LNCaP clone FGC (cell line): ENCODE data around the gene CDKAL1.

Experiments used
- DNase-seq: peaks from one replicate; pipeline ENCODE4 v3.0.0-alpha.2; 2011; ENCODE audit warnings: low read depth
- H3K4me3 ChIP-seq: 2 replicates; pipeline ENCODE4 v1.5.1; 2011; ENCODE audit warnings: mild to moderate bottlenecking, low read depth, low read length, control low read depth
- TF ChIP-seq, protein P1 (sequence below): IDR thresholded peaks from 2 replicates; pipeline ENCODE4 v1.5.1; 2012; ENCODE audit warnings: mild to moderate bottlenecking; ENCODE audit not compliant: control insufficient read depth, insufficient read depth; ENCODE audit errors: extremely low read depth

Gene CDKAL1

DNA sequence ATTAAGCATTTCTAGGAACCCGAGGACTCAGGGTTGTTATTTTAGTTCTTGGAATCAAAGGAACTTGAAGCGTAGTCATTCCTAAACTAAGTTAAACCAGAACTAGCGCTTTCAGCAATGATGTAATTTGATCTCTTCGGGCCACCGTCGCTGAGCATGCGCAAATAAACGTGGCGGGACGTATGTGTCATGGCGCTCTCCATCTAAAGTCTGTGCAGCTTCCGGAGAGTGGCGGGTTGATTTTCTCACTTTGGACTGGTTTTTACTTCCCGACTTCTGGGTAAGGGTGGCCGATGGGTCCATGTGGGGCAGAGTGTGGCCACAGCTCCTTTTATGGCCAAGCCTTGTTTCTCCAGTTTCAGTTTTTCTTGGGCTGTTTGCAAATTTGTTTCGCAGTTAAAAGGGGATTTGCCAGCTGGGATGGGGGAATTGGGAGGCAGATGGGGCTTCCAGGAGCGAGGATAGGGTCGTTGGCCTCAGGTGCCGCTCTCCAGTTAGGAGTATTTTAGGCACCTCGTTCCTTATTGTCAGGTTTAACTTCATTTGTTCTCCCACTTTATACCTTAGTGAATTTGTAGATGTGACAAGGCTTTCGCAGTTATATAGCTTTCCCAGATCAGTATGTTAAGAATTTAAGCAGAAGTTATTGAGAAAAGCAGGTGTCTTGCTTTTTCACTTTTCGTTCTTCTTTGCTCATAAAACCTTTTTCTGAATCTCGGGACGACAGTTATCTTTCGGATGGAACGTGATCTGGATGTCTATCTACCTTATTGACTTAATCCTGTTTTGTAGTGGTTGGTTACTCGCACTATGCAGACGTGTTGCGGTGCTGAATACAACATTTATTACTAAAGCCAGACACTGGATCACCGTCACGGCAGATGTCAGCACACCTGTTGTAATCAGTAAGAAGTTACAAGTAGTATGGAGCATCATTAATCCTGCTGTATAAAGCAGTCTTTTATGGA lies at the start of gene CDKAL1:
Gene CDKAL1, plus strand, starts transcription at position 163 of the 968 bp plus-strand sequence. CDS start 11,894 bp downstream, outside the sequence.
- peak within 1 kb of the TSS; percentile 69 for H3K4me3 ChIP-seq
- TF ChIP-seq, protein P1, sequence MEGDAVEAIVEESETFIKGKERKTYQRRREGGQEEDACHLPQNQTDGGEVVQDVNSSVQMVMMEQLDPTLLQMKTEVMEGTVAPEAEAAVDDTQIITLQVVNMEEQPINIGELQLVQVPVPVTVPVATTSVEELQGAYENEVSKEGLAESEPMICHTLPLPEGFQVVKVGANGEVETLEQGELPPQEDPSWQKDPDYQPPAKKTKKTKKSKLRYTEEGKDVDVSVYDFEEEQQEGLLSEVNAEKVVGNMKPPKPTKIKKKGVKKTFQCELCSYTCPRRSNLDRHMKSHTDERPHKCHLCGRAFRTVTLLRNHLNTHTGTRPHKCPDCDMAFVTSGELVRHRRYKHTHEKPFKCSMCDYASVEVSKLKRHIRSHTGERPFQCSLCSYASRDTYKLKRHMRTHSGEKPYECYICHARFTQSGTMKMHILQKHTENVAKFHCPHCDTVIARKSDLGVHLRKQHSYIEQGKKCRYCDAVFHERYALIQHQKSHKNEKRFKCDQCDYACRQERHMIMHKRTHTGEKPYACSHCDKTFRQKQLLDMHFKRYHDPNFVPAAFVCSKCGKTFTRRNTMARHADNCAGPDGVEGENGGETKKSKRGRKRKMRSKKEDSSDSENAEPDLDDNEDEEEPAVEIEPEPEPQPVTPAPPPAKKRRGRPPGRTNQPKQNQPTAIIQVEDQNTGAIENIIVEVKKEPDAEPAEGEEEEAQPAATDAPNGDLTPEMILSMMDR: no peak
- peak; percentile 81 for DNase-seq

DNA sequence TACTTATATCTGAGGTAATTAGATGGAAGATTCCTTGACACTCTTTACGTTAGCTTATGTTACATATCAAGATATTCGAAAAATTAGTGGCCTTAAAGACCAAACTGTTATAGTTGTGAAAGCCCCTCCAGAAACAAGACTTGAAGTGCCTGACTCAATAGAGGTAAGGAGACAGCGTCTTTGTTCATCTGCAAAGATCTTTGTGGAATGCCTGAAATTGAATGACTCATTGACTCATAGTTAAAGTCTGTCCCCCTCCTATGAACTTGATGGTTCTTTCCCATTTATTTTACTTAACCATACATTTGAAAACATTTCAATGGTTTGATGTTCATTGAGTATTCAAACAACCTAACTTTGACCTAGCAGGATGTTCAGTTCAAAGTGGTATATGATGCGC lies 47.6 kb upstream of the CDKAL1 start:
- TF ChIP-seq, protein P1: no peak
- H3K4me3 ChIP-seq: no peak overlapping the region
- DNase-seq: no peak

DNA sequence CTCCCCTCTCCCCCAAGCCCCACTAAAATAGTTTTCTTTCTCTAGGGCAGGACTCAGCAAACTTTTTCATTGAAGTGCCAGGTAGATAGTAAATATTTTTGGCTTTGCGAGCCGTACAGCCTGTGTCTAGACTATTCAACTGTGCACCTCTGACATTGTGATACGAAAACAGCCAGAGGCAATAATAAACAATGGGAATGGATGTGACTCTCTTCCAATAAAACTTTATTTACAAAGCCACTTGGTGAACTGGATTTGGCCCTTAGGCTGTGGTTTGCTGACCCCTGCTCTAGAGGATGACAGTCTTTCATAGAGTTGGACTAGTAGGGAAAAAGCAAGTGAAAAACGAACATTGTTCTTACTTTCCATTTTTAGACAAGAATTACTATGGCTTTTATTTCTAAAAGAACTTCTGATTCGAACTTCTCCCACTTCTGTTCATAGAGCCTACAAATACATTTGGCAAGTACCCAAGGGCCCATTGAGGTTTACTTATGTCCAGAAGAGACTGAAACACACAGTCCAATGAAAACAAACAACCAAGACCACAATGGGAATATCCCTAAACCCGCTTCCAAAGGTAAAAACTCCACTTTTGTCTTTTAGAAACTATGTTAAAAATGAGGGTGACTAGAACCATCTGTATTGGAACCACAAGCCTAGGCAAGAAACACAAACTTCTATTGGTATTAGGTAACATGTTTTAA lies 46.4 kb upstream of the CDKAL1 start:
- H3K4me3 ChIP-seq: no peak overlapping the region
- TF ChIP-seq, protein P1: no peak
- DNase-seq: peak; percentile 63

DNA sequence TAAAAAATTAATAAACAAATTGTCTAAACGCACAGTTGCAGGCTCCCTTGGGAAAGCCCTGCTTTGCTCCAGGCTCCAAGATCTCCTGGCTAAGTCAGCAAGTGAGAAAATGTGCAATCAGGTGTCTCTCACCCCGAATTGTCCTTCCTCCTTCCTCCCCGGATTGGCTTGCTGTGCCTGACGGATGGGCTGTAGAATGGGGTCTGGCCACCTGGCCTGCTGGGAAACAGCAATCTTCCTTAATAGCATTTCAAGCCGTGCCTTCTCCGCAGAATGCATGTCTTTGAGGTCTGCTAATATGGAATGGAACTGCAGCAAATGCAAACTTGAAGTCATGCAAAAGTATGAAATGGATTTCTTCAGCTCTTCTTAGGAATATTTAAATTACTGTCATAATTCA lies 43.7 kb upstream of the CDKAL1 start:
- no peak for DNase-seq
- no peak overlapping the region for H3K4me3 ChIP-seq
- TF ChIP-seq, protein P1: no peak

DNA sequence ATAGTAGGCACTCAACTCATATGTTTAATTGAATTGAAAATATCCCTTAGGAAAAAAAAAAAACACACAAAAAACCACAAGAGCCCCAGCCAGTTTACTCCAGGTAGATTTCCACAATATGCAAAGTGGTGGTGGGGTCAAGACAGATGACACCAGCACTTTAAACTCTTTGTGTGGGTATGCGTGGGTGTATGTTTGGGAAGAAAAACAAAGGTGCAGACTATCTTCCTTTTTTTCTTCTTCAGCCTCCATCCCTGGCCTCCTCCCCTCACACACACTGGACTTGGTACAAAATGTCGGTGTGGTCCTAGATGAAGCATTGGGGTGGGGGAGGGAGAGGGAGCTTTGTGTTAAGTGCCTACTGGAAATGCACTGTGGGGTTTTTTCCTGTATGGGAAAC lies 42.2 kb upstream of the CDKAL1 start:
- no peak overlapping the region for H3K4me3 ChIP-seq
- DNase-seq: no peak
- TF ChIP-seq, protein P1: no peak

DNA sequence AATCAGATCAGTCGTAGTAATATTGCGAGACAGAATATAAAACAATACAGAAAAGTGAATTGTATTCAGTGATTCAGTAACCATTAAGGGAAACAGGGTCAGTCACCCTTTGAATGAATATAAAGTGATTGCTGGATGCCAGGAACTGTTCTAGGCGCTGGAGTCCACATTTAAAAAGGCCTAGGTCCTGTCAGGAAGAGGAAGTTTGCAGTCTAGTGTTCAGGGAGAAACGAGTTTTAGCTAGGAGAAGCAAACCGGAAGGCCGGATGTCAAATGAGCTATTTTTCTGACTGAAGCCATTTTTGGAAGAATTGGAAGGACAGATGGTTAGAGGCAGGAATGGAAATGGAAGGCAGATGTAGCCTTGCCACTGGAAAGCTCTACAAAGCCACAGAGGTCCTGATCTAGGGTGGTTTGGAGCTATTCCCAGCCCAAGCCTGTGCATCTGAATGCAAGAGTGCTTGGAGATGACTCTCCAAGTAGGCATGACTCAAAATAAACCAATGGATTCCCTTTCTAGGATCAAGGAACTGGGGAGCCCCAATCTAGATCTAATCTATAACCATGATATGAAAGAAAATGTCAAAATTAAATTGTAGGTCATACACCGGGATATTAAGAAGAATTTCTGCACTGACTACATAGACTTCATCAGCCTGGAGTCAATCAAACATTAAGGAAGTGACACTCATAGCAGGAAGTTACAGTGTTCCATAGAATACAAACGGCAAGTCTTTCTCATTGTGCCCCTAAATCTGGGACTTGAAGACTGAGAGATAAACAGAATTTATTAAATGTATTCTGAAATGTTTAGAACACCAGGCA lies 36.8 kb upstream of the CDKAL1 start:
- no peak for DNase-seq
- TF ChIP-seq, protein P1: no peak
- H3K4me3 ChIP-seq: no peak overlapping the region
